GM12891 (cell line): ENCODE measurements around the gene ARHGAP26.

Experiments
- POLR2A ChIP-seq: IDR thresholded peaks from 2 replicates; pipeline ENCODE4 v1.6.1; 2011; ENCODE audit warnings: low read depth, low read length, control low read depth
- POLR2AphosphoS5 ChIP-seq: IDR thresholded peaks from 2 replicates; pipeline ENCODE4 v1.6.1; 2011; ENCODE audit warnings: low read depth, low read length, control low read depth

DNA sequence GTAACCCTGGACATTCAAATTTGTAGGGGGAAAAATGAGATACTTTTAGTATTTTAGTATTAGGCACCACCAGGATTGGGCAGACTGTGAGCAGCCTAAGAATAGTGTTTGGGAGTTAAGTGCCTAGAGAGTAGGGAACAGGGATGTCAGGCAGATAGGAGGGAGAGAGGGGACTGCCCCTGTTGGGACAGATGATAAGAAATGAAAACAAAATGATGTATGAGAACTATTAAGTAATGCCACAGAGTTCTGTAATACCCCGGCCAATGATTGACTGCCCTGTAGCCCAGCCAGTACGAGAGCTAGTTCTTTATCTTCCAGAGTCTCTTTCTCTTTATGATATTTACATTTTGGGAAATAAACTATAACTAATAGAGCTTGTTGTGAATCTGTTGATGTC lies 24.4 kb downstream of the ARHGAP26 start:
- TF ChIP-seq POLR2AphosphoS5 (no peak), POLR2A (no peak)
